Measurements from ENCODE around the gene KLK13.

The KLK13 gene

DNA sequence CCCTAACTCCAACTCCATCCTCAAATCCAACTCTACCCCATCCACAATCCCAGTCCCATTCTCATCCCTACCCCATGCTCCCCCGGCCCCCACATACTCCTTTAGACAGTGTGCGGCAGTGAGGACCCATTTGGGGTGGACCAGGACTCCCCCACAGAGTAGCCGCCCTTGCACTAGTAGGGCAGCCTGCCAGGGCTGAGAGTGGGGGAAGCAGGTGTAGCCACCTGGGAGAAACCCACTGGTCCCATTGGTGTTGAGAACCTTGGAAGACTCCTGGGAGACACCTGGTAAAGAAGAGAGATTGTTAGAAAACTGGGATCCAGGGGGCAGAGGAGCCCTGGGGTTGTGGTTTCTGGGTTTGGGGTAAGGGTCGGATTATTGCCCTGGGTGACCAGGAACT, 4.6 kb downstream of the KLK13 start:
- DNase-seq, result no peak

DNA sequence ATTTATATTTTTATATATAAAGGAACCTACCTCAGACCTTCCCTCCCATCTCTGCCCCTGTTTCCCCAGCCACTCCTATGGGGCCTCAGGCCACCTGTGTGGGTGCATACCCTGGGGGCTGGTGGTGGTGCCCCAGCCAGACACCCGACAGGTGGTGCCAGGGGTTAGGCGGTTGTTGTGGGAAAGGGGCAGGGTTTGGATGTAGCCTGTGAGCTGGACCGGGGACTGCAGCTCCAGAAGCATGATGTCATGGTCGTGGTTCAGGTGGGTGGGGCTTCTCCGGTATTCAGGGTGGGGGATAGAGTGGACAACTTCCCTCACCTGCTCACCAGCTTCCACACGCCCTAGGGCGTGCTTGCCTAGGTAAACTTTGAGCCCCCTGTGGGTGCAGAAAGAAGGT, 5.2 kb downstream of the KLK13 start:
- no peak for DNase-seq

DNA sequence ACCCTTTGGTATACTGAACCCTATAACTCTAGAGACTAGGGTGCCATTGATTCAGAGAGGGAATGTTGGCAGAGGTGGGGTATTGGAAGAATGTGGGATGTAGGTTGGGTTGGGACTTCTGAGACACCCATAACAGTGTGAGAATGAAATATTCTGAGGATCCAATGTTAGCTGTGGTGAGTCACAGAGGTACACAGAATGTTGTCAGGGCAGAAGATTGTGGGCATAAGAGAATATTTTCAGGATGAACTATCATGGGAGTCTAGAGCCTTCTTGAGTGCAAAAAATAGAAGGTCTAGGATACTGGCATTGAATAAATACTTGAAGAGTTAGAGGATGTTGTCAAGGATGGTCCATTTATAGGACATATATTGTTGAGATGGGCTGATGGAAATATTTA, 9.0 kb downstream of the KLK13 start:
- no peak for DNase-seq

DNA sequence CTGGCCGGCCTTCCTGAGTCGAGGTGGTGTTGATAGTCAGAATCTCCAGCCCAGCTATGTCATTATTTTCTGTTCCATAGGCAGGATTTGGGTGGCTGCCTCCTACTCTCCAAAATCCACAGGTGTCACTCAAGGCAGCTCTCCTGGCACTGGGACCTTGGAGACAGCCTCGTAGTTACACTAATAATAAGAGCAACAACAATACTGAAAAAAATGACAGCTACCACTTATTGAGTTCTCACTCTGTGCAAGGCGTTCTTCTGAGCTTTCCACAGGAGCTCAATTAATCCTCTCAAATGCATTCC, 17.9 kb downstream of the KLK13 start:
- no peak for DNase-seq

DNA sequence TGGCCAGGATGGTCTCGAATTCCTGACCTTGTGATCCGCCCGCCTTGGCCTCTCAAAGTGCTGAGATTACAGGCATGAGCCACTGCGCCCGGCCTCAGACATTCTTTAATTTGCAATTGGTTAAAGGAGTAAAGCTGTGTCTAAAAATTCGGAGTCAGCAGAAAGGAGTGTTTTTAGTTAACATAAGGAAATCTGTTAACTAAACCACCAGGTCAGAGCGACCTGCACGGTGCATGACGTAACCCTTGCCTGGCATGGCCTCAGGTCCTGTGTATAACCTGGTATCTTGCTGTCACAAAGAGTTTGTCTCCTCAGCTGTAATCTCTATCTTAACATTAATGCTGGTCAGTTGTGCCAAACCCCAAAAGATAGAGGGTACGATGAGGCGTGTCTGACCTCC, 20.6 kb downstream of the KLK13 start:
- DNase-seq, result no peak

DNA sequence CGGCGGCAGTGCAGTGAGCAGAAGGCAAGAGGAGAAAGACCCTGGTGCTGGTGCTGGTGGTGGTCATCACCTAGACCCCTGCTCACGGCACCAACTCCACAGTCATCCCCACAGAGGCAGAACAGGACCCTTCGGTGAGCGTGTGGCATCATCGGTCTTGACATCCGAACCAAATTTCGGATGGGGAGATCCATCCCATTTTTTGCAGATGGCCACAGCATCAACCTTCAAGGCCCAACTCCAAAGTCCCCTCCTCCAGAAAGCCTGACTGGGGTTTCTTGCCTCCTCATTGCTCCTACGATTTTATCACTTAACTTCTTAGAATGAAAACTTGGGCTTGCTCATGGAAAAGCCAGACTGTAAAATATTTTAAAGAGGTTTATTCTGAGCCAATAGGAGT, 21.4 kb downstream of the KLK13 start:
- DNase-seq, result no peak

DNA sequence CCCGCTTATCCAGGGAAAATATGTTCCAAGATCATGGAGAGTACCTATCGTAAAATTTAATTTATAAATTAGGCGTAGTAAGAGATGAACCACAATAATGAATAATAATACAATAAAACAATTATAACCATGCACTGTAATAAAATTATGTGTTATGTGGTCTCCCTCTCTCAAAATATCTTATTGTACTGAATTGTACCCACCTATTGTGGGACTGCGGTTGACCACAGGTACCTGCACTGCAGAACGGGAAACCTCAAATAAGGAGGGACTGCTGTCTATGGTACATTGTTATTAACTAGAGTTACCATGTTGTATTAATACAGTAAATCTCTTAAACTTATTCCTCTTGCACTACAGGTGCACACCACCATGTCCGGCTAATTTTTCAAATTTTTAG, 24.7 kb downstream of the KLK13 start:
- no peak for DNase-seq

DNA sequence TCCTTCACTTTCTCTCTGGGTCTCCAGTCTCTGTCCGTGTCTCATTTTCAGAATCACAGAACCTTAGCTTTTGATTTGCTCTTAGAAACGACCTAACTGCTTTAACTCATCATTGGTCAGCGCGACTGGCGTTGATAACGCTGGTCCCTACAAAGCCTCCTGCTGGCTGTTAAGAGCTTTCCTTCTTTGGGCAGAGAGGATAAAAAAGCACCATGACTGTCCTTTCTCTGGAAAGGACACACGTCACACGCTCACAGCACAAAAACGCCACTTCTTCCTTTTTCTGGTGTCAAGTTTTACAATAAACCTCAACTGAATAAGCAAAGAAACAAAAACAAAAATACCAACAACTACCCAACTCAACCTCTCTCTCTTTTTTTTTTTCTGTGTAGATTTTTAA, 28.4 kb downstream of the KLK13 start:
- no peak for DNase-seq

DNA sequence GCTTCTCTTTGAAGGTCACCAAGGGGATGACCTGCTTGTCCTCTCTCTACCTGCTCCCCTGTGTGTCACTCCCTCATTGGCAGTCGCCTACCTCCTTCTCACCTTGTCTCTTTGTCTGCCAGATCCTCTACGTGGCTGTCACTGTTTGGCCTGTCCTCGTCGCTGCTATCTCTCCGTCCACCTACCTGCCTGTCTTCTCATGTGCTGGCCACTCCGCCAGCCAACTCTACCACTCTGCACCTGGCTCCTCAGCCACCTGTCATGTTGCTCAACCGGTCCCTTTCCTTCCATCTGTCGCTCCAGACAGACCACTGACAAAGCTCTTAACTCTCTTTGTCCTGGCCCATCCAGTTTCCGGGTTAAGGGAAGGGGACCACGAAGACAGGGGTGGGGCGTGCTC, 30.2 kb downstream of the KLK13 start, which contains the start of gene KLK12:
KLK12 (minus strand) TSS at position 299 of the 400 bp plus-strand sequence. CDS start 381 bp downstream, outside the sequence.
- no peak for DNase-seq

DNA sequence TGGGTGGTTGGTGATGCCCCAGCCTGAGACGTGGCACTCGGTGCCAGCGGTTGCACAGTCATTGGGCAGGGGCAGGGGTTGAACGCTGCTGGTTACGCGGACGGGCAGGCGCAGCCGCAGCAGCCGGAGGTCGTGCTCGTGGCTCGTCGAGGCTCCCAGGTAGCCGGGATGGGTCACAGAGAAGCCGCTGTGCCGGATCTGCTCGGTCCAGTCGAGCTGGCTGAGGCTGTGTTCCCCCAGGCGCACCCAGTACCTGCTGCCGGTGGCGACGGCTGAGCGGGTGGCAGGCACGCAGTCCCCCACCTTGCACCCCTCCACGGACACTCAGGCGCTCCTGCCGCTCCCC, 33.0 kb downstream of the KLK13 start:
- no peak for DNase-seq

DNA sequence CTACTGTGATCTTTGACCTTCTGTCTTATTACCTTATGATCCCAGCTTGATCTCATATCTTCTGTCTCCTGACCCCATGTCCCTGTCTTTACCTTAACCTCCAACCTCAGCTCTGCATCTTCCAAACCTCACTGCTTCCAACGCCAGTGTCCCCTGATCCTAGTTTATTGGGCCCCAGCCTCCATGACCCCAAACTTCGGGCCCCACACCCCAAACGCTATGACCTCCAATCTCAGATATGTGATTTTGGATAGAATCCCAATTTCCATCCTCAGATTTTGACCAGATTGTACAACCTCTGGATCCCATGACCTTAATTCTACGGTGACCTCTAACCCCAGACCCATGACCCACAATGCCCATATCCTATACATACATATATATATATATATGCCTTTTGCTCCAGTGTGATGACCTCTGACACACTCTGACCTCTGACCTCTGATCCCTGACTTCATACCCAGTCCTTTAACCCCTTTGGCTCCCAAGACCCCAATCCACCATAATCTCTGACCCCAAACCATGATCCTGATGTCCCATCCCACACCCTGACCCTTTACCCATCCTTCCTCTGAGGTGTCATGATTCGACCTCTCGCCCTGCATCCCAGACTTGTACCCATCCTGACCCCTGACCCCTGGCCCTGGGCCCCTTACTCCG, 33.5 kb downstream of the KLK13 start:
- no peak for DNase-seq

DNA sequence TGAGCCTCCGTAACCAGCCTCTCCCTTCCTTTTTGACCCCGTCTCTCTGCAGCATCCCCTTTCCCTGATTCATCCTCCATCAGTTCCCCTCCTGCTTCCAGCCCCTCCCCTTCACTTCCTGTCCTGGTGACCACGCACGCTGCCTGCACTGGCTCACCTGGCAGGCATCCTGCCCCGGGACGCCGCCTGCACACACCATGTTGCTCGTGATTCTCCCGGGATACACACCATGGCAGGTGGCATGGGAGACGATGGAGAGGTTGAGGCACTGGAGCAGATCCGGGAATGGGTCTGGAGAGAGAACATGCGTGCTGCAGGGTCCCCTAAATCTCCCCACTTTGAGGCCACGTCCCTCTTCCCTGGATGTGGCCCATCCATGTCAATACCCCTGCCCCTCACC, 34.3 kb downstream of the KLK13 start:
- DNase-seq, result no peak

DNA sequence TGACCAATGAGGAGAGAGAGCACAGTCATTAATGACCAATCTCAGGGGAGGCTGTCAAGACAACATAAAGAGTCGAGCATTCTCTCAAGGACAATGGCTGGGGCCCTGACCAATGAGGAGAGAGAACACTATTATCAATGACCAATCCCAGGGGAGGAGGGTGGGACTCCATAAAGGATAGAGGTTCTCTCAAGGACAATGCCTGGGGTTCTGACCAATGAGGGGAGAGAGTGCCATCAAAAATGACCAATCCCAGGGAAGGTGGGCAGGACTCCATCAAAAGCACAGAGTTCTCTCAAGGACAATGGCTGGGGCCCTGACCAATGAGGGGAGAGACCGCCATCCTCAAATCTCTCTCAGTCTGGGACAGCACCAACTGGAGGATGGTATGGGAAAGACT, 35.2 kb downstream of the KLK13 start:
- DNase-seq, result no peak

DNA sequence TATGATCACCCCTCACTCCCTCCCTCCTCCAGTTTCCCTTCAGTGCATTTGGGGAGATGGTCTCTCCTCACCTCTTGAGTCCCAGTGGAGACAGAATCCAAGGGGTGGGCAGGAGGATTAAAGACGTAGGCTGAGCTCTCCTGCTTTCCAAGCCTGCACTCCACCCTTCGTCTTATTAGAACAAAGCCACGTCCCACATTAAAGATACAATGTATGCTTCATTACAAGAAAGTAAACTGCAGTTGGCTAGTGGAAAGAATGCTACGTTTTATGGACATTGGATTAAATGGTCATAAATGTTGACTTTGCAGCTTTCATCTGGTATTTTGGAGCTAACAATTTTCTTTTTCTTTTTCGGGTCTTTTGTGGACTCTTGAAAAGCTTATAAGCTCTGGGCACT, 37.0 kb downstream of the KLK13 start:
- DNase-seq, result no peak

DNA sequence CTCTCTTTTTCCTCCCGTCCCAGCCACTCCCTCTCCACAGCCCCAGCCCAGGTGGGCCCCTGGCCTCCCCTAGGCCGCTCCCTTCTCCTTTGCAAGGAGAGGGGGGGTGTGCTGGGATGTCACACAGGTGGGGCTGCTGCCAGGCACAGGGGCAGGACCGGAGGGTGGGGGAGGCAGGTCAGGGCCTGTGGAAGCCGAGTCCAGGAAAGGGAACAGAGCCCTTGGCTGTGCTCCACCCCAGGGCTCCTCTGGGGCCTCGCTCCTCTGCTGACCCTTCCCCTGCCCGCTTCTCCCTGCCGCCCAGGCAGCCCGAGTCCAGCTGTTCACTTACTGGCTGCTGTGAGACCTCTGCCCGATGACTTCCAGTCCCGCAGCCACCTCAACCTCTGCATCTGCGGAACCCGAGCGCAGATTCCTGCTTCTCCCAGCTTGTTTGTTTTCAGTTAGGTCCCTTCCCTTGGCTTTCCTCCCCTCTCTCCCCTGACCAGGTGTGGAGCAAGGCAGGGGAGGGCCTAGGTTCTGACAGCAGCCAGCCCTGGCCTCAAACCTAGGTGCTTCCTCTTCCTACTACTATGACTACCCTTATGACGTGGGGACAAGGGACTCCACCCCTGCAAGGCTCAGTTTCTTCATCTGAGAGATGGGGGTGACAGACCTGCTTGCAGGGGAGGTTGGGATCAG, 37.6 kb downstream of the KLK13 start:
- DNase-seq, result no peak

DNA sequence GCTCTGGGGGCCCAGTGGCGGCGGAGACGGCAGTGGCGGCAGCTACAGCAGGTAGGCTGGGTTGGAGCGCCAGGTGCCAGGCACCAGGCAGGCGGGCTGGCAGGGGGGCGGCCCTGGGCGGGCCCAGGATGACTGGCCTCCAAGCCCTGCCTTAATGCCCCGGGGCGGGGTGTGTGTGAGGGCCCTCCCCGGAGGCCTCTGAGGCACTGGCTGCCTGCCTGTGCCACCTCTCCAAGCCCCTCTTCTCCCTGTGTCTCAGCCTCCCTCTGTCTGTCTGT, 38.4 kb downstream of the KLK13 start, which contains the start of gene KLK11:
KLK11 (minus strand) TSS at position 63 of the 278 bp plus-strand sequence. CDS start 985 bp downstream, outside the sequence.
- no peak for DNase-seq

DNA sequence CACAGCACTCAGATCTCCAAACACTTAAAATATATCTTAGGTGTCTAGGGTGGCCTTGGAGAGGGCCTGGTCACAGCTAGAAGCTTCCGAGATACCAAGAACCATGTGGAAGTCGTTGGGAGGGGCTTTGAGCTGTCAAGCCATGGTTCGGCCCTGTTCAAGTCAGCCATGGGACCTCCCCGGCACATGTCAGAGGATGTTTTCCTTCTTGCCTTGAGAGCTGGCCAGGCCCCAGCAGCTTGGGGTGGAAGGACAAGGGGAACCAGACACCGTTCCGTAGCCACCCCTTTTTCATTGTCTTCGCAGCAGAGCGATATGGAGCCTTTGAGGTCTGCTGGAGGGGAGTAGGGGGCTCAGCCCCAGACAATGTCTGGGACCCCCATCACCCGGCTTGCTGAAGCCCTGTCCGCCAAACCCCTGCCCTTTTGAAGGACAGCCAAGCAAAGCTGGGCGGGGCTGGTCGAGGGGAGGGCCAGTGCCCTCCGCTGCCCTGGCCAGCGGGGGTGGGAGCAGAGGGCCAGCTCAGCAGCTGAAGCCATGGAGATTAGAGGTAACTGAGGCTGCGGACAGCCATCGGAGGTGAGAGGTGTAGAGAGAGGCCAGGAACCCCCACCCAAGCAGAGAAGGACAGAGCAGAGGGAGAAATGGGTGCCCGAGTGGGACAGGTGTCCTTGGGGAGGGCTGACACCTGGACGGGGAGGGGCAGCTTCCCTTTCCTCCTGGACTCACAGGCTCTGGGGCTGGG, 38.9 kb downstream of the KLK13 start:
- DNase-seq, result no peak

DNA sequence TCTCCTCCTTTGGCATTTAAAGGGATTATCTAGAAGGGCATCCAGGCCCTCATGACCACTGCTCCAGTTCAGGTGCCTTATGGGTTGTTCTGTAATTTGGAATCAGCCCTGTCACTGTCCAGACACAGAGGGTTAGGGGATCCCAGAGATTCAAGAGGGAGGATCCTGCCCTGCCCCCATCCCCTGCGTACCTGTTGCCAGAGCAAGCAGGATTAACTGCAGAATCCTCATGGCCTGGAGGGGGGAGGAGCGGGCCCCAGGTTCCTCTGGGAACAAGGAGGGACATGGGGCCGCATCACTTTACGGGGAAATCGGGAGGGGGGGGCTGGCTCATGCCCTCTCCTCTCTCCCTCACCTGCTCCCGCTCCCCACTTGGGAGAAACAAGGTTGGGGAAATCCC, 39.5 kb downstream of the KLK13 start:
- no peak for DNase-seq

DNA sequence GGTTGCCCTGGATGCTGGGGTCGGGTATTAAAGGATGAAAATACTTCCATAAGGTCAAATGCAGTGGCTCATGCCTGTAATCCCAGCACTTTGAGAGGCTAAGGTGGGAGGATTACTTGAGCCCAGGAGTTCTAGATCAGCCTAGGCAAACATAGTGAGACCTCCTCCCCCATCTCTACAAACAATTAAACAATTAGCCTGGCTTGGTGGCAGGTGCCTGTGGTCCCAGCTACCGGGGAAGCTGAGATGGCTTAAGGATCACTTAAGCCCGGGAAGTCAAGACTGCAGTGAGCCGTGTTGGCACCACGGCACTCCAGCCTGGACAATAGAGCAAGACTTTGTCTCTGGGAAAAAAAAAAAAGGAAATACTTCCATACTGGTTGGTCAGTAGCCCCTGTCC, 40.0 kb downstream of the KLK13 start:
- DNase-seq, result no peak

DNA sequence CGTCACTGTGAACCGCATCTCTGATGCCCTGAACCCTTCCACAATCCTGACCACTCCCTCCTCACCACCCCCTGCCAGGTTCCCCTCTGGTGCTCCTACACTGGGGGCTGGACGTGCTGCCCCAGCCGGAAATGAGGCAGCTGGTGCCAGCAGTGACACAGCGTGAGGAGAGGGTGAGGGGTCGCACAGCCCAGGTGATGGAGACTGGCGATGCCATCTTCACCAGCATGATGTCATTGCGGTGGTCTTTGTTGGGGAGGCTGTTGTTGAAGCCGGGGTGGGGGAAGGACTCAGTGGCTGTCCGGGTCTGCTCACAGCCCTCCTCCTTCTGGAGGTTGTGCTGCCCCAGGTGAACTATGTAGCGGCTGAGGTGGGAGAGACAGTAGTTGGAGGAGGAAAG, 40.9 kb downstream of the KLK13 start:
- DNase-seq, result no peak

DNA sequence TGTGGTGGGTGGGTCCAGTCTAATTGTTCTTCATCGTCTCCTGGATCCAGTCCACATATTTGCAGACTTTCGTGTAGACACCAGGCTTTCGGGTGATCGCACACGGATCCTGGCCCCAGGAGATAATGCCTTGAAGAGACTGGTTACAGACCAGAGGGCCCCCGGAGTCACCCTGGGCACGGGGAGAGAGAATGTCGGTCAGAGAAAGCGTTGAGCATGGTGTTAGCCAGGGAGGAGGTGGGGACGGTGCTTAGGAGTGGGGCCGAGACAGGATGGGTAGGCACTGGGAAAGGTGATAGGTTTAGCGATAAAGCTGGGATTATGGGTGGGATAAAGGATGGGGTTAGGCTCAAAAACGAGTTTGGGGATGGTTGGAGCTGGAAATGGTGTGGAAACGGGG, 42.4 kb downstream of the KLK13 start:
- no peak for DNase-seq

DNA sequence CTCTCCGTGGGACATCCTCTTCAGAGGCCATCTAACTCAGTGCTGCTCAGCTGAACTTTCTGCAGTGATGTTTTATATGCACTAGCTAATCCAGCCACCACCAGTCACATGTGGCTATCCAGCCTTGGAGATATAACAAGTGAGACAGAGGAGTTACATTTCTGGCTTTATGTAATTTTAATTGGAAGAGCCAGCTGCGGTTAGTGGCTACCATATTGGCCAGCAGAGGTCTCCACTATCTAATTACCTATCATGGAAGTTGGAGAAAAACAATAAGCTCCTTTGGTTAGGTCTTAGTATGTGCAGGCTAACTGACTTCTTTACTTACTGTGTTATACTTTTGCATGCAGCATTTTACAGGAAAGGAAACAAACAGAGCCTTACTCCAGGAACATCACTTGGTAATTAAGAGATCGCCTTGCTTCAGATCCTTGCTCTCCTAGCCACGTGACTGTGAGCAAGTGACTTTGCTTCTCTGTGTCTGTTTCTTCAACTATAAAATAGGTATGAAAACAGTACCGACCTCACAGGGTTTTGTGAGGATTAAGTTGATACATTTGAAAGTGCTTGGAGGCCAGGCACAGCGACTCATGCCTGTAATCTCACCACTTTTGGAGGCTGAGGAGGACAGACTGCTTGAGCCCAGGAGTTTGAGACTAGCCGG, 43.8 kb downstream of the KLK13 start:
- peak in 1 of 2 donors; percentile 21 for DNase-seq

DNA sequence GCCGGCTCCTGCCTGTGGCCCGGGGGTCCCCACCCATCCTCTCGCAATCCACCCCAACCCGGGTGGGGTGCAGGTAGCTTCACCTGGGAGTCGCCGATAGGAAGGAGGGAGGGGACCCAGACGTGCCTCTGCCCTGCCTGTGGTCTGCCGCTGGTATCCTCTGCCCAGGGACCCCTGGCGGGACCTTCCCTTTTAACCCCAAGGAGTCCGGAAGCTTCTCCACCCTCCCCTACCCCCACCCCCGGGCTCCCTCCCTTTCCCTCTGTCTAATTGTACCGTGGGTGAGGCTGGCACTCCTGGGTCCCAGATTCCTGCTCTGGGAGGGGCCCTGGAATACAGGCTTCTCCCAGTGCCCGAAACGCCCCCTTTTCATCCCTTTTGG, 45.4 kb downstream of the KLK13 start, which contains the start of gene KLK10:
KLK10 (minus strand) TSS at position 166 of the 382 bp plus-strand sequence. CDS start 579 bp downstream, outside the sequence.
- no peak for DNase-seq
